CD4-positive, alpha-beta T cell treated with Interleukin-17A for 4 hours (primary cell): ENCODE measurements around the gene OMP.

ENCODE experiments used
- DNase-seq: peaks from one replicate; pipeline ENCODE4 v3.0.0-alpha.2; 2020; ENCODE audit warnings: mixed read lengths

OMP gene

DNA sequence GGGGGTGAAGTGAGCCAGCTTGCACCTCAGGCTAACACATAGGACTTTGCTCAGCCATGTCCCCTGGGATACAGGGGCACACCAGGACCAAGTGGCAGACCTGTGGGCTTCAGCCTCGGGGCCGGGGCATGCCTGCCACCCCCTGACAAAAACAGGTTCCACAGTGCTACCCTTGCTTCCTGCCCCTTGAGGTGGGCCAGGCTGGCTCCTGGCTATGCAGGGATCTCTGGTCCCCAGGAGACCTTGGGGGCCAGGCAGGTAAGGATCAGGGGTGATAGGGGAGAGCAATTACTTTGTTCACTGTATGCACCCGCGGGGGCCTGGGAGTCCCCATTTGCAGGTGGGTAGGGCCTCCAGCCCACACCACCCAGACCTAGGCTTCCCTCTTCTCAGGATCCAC is 23.1 kb downstream of the OMP start:
- DNase-seq, result no peak

DNA sequence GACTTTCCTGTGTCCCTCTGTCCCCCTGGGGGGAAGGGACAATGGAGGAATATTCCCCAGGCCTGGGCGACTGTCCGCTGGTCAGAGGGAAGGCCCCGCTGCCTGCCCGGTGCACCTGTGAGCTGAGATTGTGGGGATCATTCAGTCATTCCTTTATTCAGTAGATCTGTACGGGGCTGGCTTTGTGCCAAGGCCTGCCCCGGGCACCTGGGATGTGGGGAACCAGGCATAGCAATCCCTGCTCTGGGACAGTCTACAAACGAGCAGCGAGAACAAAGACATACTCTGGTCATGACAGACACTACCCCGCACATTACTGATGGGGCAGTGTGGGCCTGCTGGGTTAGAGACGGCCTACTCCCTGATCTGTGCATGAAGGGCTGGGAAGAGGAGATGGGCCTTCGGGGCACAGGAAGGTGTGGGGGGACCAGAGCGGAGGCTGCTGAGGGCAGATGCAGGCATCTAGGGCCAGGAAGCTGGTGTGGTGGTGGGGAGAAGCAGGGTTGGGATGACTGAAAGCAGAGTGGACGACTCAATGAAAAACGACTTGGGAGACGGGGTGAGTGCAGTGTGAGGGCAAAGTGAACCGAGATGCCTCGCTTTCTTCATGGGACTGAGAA is 23.6 kb downstream of the OMP start:
- no peak for DNase-seq

DNA sequence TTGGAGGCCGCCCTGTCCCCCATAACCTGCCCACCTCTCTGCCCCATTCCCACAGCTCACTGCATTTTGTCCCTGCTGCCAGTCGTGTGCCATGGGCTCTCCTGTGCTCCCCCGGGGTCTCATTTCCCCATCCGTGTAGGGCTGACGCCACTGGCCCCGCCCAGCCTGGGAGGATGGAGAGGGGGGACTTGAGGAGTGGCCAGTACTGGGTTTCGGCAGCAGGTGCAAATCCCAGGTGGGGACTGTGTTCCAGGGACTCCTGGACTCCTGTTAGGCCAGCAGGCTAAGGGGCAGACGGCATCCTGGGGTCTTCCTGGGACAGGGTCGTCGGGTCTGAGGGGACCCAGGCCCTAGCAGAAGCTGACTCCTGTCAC is 24.2 kb downstream of the OMP start:
- DNase-seq, result no peak

DNA sequence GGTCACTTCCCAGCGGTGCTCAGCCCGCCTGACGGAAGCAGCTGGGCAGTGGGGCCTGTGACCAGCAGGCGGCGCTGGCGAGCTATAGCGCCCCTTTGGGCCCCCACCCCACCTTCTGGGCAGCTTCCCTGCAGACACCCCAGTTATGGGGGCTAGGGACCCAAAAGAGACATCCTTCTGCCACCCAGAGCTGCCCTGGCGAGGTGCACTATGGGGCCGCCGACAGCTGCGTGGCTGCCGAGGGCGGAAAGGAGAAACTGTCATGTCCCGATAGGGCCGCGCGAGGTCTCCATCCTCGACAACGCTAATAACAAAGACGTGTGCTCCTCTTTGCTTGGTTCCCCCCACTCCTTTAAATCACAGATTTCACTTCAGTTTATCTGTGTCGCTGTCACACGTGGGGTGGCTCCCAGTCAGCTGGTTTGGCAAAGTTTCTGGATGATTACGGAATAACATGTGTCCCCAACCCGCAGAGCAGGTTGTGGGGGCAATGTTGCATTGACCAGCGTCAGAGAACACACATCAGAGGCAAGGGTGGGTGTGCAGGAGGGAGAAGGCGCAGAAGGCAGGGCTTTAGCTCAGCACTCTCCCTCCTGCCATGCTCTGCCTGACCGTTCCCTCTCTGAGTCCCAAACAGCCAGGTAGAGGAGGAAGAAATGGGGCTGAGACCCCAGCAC is 24.7 kb downstream of the OMP start:
- peak; percentile 71 for DNase-seq

DNA sequence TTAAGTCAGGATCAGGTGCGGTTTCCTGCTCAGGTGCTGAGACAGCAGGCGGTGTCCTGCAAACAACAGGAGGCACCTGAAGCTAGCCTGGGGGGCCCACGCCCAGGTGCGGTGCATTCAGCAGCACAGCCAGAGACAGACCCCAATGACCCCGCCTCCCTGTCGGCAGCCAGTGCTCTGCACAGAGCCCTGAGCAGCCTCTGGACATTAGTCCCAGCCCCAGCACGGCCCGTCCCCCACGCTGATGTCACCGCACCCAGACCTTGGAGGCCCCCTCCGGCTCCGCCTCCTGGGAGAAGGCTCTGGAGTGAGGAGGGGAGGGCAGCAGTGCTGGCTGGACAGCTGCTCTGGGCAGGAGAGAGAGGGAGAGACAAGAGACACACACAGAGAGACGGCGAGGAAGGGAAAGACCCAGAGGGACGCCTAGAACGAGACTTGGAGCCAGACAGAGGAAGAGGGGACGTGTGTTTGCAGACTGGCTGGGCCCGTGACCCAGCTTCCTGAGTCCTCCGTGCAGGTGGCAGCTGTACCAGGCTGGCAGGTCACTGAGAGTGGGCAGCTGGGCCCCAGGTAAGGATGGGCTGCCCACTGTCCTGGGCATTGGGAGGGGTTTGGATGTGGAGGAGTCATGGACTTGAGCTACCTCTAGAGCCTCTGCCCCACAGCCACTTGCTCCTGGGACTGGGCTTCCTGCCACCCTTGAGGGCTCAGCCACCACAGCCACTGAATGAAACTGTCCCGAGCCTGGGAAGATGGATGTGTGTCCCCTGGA is 25.5 kb downstream of the OMP start, which contains the start of gene MYO7A:
Gene MYO7A, plus strand, starts transcription at position 327 of the 772 bp plus-strand sequence. CDS start 2,389 bp downstream, outside the sequence.
- DNase-seq, result no peak

DNA sequence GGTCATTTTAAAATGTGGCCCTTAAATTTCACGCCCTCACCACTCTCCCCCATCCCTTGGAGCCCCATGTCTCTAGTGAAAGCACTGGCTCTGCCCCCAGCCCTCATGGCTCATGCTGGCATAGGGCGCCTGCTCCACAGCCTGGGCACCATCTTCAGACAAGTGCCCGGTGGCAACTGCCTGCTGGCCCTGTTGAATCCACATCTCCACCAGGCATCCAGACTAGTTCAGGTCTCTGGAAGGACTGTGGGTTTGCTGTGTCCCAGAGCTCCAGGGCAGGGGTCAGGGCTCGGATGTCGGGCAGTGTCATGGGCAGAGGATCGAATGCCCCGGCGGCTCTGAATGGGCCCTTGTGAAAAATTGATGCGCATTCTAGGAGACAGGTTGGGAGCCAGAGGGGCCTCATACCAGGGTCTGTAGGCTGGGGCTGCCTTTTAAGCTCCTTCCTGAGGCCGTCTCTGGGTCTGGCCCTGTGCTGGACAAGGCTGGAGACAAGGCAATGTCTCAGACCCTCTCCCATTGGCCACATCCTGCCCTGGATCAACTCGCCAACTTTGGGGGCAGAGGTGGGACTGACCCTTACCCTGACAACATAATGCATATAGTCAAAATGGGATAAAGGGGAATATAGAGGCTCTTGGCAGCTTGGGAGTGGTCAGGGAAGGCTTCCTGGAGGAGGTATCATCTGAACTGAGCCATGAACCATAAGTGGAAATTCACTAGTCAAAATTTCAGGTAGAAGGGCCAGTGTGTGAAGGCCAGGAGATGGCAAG is 26.6 kb downstream of the OMP start:
- DNase-seq, result no peak

DNA sequence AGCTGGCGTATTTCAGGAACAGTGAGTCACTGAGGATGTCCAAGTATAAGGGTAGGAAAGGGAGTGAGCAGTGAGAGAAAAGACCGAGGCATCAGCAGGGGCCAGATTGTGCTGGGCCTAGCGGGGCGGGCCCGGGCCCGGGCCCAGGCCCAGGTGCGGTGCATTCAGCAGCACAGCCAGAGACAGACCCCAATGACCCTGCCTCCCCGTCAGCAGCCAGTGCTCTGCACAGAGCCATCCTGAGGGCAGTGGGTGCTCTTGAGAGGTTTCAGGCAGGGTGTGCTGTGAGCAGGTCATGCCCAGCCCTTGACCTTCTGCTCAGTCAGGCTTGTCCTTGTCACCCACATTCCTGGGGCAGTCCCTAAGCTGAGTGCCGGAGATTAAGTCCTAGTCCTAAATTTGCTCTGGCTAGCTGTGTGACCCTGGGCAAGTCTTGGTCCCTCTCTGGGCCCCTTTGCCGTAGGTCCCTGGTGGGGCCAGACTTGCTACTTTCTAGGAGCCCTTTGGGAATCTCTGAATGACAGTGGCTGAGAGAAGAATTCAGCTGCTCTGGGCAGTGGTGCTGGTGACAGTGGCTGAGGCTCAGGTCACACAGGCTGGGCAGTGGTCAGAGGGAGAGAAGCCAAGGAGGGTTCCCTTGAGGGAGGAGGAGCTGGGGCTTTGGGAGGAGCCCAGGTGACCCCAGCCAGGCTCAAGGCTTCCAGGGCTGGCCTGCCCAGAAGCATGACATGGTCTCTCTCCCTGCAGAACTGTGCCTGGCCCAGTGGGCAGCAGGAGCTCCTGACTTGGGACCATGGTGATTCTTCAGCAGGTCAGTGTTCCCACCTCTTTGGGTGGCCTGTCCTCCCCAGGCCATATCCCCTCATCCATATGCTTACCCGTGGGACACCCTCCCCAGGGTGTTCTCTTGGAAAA is 27.5 kb downstream of the OMP start:
- no peak for DNase-seq

DNA sequence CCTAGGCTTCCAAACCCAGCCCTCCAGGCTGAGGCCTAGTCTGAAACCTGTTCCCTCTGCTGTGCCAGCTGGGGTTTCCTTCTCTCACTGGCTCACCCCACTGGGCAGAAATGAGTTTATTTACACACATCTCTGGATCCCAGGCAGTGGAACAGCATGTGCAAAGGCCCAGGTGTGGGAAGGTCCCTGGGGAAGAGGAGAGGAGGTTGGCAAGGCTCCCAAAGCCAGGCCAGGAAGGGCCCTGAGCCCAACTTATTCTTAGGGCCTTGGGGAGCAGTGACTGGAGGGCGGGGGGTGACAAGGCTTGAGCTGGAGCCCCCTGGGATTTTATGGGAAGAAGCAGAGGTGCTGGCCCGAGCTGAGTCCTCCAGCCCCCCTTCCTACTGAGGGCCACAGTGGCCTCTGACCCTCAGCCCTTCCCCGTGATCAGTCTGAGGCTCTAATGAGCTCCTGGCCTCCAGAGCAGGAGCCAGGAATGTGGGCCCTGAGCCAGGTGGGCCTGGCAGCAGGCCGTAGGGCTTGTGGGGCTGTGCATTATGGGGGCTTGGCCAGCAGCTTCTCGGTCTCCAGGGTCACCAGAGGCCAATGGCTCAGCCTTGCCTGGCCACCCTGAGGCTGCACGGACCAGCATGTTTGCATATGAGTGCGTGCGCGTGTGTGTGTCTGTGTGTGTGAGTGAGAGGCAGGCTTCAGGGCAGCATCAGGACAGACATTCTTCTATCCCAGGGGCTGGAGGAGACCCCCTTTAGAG is 28.3 kb downstream of the OMP start:
- DNase-seq, result no peak

DNA sequence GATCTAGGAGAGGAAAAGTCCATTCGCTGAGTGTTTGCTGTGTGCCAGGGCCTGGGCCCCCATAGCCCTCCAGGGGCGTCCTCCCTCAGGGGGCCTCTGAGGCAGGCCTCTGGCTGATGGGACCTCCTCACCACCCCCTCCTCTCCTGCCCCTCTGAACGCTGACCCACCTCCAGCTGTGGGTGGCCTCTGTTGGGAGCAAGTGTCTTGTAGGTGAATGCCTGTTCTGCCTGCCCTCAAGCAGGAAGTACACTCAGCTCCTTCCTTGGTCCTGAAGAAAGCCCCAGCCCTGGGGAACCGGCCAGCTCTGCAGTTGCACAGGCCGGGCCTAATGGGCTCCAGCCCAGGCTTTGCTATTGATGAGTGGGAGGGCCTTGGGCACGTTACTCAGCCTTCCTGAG is 28.9 kb downstream of the OMP start:
- no peak for DNase-seq

DNA sequence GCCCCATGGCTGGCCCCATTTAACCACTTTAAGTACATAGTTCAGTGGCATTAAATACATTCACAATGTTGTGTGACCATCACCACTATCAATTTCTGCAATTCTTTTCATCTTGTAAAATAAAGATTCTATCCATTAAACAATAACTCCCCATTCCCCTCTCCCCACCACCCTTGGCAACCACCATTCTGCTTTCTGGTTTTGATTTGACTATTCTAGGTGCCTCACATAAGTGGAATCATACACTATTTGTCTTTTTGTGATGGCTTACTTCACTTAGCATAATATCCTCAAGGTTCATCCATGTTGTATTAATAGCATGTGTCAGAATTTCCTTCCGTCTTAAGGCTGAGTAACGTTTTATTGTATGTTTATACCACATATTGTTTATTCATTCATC is 32.4 kb downstream of the OMP start:
- no peak for DNase-seq

DNA sequence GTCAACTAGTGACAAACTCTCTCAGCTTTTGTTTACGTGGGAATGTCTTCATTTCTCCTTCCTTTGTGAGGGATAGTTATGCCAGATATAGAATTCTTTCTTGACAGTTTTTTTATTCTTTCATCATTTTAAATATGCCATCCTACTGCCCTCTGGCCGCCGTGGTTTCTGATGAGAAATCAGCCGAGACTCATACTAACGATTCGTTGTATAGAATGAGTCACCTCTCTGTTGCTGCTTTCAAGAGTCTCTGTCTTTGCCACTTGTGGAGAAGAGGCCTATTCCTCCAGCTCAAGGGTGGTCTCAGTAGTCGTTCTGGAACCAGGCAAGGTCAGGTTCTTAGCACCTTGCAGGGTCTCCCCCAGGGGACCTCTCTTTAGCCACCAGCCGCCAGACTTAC is 33.4 kb downstream of the OMP start:
- no peak for DNase-seq

DNA sequence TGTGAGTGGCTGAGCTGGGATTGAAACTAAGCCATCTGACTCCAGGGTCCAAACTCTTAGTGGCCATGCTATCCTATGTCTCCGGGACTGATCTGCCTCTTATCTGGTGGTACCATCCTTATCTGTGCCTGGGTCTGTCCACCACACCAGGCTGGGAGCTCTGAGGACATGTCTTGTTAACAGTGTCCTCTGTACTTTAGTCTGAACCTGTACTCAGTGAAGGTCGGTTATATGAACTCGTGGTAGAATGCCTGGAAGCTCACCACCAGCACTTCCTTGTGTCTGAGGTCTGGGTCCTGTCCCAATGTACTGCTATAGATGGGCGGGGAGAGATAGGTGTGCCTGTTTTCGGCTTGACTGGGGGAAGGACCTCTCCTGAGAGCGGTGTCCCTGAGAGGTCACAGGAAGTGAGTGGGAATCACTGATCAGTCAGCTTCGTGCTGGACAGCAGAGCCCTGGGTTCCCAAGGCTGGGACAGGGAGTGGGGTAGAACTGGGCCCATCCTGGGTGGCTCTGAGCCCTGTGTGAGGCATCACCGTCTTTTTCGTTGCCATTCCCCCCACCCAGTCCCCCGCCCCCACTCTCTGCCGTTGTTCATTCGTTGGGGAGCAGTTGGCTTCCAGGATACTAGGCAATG is 34.3 kb downstream of the OMP start:
- DNase-seq, result no peak

DNA sequence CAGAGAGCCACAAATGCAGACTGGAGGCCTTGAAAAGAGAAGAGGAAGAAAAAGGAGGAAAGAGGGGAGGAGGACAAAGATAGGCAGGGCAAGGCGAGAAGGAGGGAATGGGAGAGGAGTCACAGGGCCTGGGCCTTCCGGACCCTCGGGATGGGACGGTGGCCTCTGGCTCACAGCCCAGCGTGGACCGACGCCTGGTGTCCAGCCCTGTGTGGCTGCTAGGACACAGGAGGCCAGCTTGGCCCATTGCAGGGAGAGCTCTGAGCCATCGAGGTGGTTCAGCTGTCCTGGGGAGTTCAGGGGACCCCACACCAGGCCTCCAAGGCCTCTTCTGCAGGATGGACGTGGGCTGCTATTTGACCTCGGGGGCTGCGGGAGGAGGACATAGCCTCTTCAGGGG is 34.8 kb downstream of the OMP start:
- DNase-seq, result no peak

DNA sequence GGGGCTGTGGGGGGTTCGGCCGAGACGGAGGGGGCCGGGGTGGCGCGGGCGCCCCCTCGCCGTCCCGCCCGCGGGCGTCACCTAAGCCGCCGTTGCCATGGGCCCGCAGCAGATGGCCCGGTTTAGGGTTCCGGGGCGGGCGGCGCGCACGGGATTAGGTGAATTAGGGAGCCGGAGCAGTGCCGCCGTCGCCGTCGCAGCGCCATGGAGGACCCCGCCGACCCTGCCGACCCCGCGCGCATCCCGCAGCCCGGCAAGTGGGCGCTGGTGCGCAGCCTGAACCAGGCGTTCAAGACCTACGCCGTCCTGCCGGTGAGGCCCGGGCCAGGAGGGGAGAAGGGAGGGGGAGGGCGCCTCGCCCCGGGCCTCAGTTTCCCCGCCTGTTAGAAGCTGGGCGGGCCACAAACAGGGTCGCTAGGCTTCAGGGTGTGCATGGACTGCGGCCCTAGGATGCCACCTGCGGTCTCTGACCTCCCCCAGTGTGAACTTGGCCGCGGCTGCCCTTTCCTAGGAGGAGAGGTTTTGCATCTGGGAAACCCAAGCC is 35.5 kb downstream of the OMP start:
- DNase-seq, result no peak

DNA sequence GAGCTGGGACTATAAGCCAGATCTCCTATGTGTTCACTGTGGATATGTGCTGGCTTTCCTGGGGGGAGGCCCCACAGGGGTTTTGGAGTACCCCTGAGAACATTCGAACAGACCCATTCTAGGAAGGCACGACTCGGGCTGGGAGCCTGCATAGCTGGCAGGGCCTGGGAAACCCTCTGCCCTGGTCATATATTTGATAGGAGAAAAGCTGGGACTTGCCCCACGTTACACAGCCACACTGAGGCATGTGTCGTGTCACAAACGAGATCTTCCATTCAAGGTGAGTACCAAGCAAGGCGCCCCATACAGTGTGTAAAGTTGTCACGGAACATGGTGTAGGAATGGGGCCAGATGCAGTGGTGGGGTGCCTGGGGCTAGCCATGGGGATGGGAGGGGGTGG is 36.6 kb downstream of the OMP start:
- DNase-seq, result no peak

DNA sequence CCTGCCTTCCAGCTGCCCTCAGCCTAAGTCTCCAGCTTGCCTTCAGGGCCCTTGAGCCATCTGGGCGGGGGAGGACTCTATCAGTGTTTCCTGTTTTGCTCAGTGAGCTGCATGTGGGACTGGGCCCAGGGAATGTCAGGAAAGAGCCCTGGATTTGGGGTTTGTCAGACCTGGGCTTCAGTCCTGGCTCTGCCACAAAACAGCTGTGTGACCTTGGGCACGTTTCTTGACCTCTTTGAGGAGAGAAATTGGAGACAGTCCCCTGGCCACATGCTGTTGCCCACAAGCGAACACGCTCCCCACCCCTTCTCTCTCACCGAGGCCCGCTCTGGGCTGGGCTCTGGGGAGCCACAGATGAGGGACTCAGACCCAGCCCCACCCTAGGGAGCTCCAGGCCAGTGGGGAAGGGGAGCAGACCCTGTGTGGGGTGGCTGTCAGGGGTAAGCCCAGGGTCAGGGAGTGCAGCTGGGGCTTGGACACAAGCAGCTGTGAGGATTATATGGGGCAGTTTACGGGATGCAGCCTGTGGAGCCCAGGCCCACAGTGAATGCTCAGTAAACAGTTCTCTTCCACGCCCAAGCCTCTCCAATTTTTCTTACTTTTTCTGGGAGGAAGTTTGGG is 37.7 kb downstream of the OMP start:
- no peak for DNase-seq

DNA sequence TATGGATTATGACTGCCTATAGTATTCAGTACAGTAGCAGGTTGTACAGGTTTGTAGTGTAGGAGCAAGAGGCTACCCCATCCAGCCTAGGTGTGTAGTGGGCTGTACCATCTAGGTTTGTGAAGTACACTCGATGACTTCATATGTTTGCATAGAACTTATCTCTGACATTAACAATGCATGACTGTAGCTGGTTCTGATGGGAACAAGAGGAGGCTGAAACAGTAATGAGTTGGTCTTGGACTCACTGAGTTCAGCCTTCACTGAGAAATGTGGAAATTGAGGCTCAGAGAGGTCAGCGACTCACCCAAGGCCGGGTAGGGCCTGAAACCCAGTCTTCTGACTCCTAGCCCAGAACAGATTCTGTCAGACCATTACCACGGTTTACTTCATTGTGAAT is 38.4 kb downstream of the OMP start:
- DNase-seq, result no peak

DNA sequence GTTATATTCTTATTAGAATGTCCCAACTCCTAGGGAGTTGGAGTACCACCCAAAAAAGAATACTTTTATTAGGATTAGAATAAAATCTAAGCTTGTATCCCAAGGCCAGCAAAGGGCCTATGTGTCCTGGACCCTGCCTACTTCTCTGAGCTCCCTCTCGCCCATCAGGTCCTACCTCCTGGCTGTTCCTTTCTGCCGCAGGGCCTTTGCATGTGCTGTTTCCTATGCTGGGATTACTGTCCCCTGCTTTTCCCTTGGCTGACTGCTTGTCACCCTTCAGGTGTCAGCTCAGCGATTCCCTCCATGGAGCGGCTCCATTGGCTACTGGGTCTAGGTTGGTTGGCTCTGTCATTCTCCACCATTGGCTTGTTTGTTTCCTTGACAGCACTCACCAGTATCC is 38.8 kb downstream of the OMP start:
- DNase-seq, result no peak

DNA sequence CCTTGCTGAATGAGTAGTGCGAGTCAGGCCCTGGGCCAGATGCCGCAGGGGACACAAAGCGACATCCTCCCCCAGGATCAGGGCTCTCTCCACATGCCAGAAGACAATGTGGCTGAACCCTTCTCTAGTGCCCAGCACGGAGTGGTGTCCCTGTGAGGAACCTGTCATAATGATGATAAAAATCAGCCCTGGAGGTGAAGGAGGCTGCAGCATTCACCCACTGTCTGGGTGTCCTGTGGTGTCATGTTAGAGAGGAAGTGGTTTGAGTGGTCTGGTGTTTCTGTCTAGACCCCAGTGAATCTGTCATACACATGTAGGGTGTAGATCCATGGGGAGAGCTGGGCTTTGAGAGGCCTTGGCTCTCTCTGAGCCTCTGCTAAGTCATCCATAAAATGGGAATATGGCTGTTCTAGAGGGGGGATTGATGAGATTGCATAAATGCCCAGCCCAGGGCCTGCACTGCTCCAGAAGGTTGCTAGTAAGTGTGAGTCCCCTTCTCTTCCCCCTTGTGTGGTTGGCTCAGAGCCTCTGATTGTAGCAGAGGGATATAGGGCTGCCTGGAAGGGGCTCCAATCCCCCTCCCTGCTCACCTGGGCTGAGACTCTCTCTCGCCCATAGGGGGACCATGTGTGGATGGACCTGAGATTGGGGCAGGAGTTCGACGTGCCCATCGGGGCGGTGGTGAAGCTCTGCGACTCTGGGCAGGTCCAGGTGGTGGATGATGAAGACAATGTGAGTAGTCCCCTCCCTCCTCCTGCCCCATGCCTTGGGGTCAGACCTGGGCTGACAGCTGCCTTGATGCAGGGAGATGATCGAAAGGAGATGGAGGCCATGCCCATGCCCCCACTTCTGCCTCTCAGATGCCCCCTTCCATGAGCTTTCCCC is 39.7 kb downstream of the OMP start:
- no peak for DNase-seq
